GM19467 (cell line): Measurements from ENCODE around the gene BHLHE40.

Experiments
- ATAC-seq: cut with Tn5 transposase; IDR thresholded peaks from one replicate; pipeline ENCODE4 v1.9.1; 2021; ENCODE audit warnings: mild to moderate bottlenecking, moderate library complexity; ENCODE audit not compliant: unreplicated experiment

The BHLHE40 gene

DNA sequence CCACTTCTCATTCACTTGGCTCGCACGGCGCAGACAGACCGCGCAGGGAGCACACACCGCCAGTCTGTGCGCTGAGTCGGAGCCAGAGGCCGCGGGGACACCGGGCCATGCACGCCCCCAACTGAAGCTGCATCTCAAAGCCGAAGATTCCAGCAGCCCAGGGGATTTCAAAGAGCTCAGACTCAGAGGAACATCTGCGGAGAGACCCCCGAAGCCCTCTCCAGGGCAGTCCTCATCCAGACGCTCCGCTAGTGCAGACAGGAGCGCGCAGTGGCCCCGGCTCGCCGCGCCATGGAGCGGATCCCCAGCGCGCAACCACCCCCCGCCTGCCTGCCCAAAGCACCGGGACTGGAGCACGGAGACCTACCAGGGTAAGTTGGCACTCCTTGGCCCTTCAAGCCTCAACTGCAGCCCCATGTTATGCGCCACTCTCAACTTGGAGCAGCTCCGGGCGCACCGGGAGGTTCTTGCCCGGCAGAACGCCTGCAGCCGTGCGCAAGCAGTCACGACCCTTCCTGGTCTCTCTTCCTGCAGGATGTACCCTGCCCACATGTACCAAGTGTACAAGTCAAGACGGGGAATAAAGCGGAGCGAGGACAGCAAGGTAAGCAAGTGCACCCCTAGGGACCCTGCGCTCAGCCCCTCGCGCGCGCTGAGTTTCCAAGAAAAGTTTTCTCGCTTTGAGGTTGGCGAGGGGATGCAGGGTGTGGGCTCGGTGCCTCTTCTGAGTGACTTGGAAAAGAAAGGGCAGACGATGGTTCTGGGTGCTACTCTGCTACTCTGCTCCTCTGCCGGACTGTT, at the start of gene BHLHE40:
Gene BHLHE40, plus strand, starts transcription at position 10 of the 801 bp plus-strand sequence. Its CDS starts 282 bp downstream, at position 292.
- ATAC-seq, result peak; percentile 7

DNA sequence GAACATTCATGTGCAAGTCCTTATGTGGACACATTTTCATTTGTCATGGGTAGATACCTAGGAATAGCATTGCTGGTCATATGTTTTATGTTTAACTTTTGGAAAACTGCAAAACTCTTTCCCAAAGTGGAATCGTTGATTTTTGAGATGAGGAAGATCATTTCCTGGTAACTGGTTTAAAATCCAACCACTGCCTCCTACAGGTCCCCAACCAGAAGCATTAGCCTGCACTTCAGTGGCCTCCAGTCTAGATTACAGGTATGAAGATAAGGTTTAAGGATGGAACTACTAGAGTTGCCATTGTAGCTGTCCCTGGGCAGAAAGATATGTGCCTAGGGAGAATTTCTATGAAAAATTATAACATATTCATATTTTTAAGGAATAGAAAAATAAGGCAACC, 48.7 kb upstream of the BHLHE40 start:
- no peak for ATAC-seq

DNA sequence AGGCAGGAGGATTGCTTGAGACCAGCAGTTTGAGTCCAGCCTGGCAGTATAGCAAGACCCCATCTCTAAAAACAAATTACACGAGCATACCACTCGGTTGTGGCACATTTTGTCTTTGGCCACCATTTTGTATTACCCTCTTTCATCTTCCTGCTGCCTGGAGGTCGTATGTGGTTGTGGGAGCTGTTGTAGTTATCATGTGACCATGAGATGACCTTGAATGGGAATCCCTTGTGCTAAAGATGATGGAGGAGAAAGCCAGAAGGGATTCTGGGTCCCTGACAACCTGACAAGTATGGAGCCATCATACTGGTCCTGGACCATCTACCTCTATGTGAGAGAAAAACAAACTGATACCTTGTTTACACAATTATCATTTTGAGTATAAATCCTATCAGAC, 45.2 kb upstream of the BHLHE40 start:
- no peak for ATAC-seq

DNA sequence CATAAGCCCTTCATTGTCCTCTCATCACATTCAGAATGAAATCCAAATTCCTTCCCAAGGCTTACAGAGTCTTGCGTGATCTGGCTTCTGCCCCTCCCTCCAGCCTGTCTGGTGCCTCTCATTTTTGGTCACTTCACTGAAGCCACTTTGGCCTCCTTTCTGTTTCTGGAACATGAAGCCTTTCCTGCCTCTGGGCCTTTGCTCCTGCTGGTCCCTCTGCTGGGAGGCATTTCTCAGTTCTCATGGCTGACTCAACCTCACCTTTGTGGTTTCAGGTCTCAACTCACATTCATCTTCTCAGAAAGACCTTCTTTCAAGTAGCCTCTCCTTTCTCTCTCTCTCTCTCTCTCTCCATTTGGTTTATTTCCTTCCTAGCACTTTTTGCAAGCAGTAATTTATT, 43.9 kb upstream of the BHLHE40 start:
- peak; percentile 53 for ATAC-seq

DNA sequence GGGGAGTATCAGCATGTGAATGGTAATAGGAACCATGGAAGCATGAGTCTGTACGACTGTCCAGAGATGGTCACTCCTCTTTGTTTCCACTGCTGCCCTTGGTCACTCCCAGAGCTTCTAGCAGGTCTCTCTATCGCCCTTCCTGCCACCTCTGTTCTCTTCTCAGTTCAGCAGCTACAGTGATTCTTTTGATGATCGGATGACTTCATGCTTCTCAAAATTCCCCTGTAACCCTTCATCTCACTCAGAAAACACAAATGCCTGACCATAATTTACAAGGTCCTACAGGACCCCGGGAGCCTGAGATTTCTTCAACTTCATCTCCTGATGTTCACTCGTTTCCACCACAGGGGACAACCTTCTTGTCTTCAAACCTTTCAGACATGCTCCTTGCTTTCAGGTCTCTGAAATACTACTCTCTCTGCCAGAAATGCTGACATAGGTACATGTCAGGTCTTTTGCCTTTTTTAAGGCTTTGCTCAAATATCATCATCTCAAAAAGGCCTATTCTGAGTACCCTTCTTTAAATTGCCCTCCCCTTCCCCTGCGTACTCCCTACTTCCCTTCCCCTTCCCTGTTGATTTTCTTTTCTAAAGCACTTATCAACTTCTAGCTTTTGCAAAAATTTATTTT, 42.1 kb upstream of the BHLHE40 start:
- ATAC-seq, result no peak

DNA sequence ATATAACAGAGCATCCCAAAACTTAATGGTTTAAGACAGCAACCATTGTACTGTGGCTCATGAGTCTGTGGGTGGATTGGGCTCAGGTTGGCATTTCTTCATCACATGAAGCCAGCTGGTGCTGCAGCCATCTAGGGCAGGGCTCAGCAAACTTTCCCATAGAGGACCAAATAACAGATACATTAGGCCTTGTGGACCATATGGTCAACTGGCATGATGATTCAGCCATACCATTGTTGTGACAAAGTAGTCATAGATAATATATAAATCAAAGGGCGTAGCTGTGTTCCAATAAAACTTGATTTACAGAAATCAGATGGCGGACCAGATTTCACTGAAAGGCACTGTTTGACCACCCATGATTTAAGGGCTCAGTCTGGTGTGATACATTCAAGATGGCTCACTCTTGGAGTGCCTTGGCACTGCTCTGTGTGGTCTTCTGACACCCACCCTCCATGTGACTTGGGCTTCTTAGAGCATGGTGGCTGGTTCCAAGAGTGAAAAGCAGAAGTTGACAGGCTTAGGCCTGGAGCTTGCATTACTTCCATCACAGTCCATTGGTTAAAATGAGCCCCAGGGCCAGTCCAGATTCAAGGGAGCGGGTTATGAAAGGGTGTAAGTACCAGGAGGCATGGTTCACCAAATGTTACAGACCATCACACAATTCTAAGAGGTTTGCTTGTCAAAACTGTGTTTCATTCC, 40.8 kb upstream of the BHLHE40 start:
- no peak for ATAC-seq

DNA sequence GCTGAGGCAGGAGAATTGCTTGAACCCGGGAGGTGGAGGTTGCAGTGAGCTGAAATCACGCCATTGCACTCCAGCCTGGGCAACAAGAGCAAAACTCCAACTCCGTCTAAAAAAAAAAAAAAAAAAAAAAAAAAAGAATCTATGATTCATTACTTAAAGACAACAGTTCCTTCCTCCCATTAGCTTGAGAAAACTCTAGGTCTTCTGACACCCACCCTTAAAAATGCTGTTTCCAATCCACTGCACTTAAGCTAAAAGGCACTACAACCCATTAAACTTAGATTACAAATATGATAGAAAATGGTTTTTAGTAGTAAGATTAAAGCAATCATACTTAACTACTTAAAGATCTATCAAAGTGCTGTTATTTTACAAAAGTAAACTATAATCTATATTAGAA, 40.0 kb upstream of the BHLHE40 start:
- ATAC-seq, result no peak

DNA sequence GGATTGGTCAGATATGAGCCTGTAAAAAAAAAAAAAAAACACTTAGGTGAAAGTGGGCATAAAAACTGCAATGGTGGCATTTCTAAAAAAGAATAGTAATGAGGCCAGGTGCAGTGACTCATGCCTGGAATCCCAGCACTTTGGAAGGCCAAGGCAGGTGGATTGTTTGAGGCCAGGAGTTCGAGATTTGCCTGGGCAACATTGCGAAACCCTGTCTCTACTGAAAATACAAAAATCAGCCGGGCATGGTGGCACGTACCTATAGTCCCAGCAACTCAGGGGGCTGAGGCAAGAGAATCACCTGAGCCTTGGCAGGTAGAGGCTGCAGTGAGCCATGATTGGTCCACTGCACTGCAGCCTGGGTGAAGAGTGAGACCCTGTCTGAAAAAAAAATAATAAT, 38.3 kb upstream of the BHLHE40 start:
- ATAC-seq, result no peak

DNA sequence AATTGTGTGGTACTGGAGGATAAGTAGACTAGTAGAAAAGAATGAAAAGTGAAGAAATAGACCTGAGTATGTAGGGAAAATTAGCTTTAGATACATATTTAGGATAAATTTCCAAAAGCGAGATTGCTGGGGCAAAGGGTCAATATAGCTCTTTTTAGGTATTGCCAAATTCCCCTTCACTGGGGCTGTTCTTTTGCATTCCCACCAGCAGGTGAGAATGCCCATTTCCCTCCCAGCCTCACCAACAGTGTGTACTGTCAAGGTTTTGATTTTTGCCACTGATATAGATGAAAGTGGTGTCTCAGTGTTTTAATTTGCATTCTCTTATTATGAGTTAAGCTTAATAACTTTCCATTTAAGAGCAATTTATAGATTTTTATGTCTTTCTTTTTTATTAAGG, 35.7 kb upstream of the BHLHE40 start:
- ATAC-seq, result no peak

DNA sequence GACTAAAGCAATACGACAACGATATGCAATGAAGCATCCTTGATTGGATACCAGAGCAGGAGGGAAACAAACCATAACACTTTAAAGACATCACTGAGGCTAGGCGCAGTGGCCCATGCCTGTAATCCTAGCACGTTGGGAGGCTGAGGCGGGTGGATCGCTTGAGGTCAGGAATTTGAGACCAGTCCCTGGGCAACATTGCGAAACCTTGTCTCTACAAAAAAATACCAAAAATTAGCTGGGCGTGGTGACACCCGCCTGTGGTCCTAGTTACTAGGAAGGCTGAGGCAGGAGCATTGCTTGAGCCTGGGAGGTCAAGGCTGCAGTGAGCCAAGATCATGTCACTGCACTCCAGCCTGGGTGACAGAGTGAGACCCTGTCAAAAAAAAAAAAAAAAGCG, 33.9 kb upstream of the BHLHE40 start:
- no peak for ATAC-seq

DNA sequence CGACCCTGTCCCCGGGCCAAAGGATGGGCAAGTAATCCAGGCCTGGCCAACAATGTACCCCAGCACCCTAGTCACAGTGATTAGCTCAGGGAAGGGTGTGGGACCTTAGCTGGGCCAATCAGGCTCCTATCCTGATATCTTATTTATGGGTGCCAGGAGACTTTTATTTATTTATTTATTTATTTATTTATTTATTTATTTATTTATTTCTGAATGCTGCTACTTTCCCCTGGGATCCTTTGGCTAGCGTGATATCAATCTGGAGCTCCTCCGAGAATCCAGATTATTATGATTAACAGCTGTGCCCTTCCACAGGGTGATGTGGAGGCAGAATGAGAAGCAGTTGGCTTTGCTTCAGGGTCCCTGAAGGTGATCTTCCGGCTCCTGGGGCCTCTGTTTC, 32.2 kb upstream of the BHLHE40 start:
- no peak for ATAC-seq

DNA sequence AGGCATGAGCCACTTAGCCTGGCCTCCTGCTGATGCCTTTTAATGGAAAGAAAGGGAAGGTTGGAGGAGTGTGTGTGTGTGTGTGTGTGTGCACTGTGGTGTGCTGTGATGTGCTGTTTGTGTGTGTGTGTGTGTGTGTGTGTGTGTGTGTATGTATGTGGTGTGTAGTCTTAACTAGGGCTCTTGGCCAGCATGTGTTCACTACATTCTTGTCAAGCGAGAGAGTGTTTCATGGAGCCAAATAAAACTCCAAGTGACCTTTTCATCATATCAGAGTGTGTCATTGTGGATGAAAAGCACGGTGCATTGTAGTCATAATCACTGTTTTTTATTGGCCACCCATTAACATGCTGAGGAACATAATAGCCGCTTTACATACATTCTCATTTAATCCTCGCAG, 30.8 kb upstream of the BHLHE40 start:
- no peak for ATAC-seq

DNA sequence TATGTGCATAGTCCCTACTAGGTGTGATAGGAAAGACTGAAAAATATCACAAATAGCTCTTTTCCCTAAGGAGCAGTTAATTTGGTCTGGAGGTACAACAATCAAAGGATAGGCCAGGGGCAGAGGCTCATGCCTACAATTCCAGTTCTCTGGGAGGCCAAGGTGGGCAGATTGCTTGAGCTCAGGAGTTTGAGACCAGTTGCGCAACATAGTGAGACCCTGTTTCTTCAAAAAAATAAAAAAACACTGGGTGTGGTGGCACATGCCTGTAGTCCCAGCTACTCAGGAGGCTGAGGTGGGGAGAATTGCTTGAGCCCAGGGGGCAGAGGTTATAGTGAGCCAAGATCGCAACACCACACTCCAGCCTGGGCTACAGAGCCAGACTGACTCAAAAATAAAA, 30.2 kb upstream of the BHLHE40 start:
- no peak for ATAC-seq

DNA sequence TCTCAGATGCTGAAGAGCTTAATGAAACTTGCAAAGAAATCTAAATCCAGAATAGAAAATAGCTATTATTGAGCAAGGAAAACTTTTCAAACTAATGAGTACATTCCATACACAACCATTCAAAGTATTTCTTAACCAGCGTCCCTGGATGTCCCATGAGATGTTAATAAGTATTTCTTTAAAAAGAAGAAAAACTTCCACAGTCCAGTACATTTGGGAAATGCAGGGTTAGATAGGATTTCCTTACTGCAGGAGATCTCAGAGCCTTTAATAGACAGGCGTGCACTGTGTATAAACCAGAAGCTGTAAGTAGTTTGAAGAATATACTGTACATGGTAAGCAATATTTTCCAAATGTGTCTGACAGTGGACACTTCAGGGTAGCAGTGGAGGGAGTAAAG, 29.6 kb upstream of the BHLHE40 start:
- ATAC-seq, result no peak

DNA sequence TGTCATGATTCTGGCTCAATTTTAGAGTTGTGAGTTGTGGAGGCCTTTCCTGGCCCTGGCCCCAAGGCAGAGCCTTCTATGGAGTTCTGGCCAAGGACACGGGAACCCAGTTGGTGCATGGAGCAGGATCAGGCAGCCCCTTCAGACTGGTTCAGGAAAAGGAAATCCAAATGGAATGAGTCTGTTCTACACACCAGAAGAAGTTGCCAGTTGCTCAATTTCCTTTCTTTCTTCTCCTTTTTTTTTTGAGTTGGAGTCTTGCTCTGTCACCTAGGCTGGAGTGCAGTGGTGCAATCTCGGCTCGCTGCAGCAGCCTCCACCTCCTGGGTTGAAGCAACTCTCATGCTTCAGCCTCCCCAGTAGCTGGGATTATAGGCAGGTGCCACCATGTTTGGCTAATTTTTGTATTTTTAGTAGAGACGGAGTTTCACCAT, 28.9 kb upstream of the BHLHE40 start:
- ATAC-seq, result no peak

DNA sequence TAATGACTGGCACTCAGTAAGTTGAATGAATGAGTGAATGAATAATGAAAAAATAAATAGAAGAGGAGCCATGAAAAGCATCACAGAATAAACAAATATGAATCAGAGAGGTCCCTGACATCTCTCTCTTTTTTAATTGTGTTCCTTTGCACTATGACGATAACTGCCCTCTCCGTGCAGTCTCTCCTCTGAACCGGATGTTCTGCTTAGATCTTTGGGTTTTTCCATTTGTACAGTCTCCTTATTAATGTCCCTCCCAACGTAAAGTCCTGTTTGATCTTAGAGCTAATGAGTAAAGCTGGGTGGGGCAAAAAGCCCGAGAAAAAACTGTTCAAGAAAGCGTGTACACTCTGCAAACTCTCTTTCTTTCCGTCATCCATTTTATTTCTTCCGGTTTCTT, 28.3 kb upstream of the BHLHE40 start:
- ATAC-seq, result no peak

DNA sequence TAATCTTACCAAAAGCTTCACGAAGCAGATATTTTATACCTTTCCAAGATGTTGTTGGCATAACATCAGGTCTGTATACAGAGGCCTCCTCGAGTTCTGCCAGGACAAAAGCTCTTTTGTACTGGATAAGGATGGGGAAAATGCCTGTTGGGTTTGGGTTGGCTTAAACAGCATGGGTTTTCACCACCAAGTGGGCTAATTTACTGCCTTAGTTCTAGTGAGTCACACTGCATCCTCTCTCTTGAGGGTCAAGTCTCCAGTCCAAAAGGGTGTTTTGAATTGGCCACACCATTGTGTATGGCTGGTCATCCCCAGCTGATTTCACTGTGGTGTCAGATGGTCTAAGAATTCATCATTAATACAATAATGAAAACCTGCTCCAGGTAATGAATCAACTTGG, 26.1 kb upstream of the BHLHE40 start:
- no peak for ATAC-seq

DNA sequence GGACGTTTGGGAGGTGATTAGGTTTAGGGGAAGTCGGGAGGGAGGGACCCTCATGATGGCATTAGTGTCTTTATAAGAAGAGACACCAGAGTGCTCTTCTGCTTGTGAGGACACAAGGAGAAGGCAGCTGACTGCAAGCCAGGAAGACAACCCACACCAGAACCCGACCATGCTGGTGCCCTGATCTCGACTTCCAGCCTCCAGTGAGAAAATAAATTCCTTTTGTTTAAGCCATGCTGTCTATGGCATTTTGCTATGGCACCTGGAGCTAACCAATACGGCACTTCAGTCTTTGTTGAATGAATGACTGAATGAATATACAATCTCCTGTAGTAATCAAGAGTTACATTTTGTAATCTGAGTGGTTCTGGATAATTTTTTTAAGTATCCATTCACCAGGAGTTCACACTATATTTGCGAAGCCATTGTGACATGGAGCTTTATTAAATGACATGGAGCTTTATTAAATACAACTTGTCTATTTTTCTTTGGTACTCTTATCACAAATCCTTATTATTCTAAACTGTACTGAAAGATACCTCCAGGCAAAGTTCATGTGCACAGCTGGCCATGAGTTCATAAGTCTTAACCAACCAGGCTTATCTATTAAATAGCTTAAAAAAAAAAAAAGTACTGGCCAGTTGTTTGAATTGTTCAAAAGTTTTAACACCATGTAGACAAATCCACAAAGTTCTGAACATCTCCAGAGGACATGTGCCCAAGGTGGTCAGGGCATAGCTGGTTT, 24.8 kb upstream of the BHLHE40 start:
- ATAC-seq, result no peak

DNA sequence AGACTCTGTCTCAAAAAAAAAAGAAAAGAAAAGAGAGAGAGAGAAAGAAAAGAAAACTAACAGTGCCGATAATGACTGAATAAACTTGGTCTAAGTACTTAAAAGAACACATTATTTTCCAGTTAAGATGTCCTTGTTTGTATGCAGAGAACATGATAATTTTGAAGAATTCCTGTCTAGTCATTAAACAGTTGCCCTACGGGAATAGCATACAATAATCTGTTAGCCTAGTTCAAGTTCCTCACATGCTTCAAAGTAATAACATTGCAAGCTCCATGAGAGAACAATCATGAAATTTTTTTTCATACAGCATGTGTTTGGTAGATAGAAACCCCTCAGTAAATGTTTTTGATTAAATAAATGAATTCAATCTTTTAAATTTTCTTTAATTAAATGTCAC, 23.1 kb upstream of the BHLHE40 start:
- no peak for ATAC-seq

DNA sequence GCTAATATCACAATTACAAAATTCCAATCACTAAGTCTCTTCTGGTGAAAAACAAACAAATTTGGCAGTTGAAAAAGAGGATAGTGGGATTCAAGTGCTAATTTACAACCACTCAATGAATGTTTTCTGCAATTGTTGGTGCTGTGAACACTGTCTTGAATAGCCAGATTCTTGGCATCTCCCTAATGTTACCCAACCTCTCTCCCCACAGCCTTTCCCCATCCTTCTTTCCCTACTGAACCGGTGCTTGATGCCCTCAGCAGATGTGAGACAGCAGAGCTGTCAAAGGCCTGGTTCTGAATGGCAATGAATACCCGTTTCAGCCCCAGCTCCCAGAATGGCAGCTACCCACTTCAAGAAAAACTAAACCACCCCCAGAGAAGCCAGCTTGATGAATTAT, 22.5 kb upstream of the BHLHE40 start:
- no peak for ATAC-seq

DNA sequence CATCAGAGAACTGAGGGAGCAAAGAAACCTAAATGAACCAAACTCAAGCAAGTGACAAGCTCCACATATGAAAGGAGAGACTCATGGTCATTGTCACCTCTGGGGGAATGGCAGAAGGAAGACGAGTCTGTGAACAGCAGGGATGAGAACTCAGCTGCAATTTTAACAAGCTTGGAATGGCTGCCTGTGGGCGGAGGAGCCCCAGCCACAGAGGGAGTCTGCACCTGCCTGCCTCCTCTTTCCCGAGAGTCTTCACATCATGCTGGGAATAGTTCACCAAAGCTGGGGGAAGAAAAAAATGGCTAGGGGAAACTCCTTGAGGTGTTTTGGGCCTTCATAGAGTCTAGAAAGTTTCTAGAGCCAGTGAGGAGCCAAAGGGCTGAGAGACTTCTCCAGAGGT, 21.3 kb upstream of the BHLHE40 start:
- ATAC-seq, result no peak
